GM21529 (cell line): ENCODE measurements around the gene ADCK1.
"Not testable (repeated sequence)": the region's sequence is repeated elsewhere in the genome, so short reads cannot be mapped to it uniquely, and the experiment has no call there.

Experiments used
- ATAC-seq: cut with Tn5 transposase; IDR thresholded peaks from one replicate; pipeline ENCODE4 v1.9.1; 2021; ENCODE audit not compliant: unreplicated experiment

ADCK1 gene

GRCh38 chr14:77864085-77864484, 64.2 kb downstream of the ADCK1 start:
- ATAC-seq = no peak

- no peak for ATAC-seq
Observed at GRCh38 chr14:77864580-77864979, 64.7 kb downstream of the ADCK1 start.

DNA sequence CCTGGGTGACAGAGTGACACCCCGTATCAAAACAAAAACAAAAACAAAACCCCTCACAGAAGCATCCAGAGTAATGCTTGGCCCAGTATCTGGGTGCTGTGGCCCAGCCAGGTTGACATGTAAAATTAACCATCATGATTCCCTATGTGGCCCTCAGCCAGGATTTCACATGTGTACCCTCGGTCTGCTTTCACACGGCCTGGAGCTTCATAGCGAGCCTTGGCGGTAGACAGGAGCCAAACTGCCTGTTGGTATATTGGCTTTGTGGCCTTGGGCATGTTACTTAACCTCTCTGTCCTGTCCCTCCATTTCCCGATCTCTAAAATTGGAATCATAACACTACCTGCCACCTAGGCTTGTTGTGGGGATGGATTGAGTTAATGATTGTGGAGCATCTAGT, 65.5 kb downstream of the ADCK1 start:
- ATAC-seq = no peak

DNA sequence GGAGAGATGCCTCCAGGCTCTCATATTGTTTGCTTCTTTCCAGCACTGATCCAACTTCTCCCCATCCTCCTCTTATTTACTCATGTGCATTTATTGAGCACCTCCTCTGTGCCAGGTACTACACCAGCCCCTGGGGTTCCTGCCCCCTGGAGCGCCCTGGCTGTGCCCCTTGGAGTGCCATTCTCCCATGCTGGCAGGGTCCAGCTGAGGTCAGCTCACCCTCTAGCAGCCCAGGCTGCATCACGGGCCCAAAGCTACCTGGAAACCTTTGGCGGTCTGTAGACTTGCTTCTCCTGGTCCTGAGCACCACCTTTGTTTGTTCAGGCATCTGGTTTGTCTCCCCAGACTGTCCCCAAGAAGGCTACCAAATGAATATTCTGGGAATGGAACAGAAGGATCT, 67.0 kb downstream of the ADCK1 start:
- ATAC-seq = no peak

- ATAC-seq = no peak
Observed at GRCh38 chr14:77867476-77867875, 67.6 kb downstream of the ADCK1 start.

- ATAC-seq = no peak
Observed at GRCh38 chr14:77868552-77869285, 68.8 kb downstream of the ADCK1 start.

GRCh38 chr14:77869340-77869739, 69.4 kb downstream of the ADCK1 start:
- no peak for ATAC-seq

DNA sequence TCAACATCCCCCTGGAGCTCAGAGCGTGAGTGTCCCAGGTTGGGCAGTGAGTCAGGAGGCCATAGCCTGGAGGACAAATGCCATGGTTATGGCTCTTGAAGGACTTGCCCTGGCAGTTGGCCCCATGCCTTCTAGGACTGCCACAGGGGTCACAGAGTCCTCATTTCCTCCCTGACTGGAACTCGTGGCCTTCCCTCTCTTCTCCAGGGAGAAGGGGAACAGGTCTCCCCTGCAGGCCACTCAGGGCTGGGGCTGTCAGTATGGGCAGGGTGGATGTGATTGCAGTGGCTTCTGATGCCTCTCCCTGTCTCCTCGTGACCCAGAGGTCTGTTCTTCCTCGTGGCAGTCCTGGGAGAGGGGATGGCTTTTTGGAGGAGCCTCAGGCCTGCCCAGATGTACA, 70.7 kb downstream of the ADCK1 start:
- ATAC-seq = no peak

GRCh38 chr14:77872152-77872551, 72.2 kb downstream of the ADCK1 start:
- ATAC-seq = no peak

DNA sequence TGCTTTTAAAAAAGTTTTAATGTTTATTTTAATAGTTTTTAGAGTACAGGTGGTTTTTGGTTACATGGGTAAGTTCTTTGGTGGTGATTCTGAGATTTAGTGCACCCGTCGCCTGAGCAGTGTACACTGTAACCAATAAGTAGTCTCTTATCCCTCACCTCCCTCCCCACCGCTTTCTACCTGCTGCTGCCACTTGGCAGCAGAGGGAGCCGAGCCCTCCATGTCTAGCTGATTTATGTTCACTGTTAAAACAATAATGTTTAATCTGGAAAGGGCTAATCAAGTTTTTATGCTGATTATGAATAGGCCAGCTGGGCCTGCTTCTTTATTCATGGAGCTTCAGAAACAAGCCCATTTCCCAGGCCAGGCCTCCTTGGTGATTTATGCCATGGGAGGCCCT, 73.1 kb downstream of the ADCK1 start:
- no peak for ATAC-seq

GRCh38 chr14:77878783-77879182, 78.9 kb downstream of the ADCK1 start:
- no peak for ATAC-seq

DNA sequence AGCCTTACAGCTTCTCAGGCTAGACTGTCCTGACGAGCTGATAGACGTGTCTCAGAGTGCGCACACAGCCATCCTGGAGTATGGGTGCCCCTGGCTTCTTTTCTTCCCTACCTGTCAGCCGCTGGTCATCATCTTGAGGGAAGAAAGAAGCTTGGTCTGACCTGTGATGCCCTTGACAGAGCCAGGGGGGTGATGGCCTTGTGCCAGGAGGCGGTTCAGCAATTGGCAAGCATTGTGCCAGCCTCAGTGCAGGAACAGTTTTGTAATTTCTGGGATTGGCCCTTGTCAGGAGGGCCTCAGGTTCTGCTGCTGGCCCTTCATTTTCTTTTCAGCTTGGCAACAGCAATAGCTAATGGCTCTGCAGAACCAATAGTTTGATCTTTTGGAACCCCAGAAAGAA, 80.1 kb downstream of the ADCK1 start:
- ATAC-seq = no peak

DNA sequence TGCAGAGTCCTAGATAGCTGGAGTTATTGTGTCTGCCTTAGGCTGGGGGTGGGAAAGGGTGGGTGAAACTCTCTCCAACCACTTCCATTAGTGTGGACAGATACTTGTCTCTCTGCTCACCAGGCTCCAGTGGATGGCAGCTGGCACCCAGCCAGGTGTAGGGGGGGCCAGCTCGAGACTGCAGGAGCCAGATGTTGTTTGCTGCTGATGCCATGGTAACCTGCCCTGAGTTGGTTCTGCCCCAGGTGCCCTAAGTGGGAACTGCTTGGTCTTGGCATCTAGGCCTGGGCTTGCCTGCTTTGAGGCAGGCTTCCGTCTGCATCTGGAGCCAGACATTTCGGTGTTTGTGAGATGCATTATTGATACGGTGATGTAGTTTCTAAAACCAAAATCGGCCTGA, 82.2 kb downstream of the ADCK1 start:
- ATAC-seq = no peak

GRCh38 chr14:77882636-77883035, 82.7 kb downstream of the ADCK1 start:
- no peak for ATAC-seq

DNA sequence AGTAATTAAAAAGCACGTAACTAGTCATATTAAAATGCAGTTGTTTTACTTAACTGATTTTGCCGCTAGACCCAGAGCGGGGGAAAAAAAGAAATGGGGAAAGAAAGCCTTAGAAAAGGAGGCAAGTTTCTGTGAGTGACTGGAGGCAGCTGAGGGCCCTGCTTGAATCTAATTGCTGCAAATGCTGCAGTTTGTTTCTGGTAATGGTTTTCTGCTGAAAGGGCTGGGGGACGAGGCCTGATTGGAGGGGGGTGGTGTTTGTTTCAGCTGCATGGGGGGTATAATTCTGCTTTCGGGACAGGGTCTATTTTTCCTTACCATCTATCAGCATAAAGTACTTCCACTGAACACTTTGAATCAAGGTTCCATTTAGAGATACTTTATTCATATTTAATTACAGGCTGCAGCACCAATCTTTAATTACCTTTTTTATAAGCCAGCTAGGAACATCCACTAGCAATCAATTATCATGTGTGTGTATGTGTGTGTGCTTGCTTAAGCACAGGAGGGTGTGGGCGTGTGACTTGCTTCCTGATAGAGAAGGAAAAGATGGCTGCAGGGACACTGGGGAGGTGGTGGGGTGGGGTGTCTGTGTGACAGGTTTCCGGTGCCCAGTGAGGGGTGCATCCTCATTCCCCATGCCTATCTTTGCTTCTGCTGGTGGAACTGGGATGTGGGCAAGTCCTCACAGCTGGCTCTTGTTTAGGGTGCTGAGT, 83.4 kb downstream of the ADCK1 start:
- ATAC-seq = no peak

DNA sequence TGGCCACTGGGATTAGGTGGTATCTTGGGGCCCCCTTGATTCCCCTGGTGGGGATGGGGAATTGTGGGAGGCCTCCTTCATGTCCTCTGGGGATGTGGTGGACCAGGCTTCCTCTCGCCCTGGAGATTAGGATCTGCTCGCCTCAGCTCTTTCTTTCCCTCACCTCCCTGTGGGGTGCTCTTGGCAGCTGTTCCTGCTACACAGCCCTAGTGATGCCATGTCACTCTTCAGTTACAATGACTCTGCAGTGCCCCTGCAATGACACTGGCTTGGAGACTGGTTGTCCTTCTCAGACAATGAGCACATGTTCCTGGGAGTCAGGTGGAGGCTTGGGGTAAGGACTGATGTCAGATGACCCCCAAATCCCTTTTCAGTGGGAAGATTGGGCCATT, 83.9 kb downstream of the ADCK1 start:
- no peak for ATAC-seq

- no peak for ATAC-seq
Observed at GRCh38 chr14:77885367-77885766, 85.5 kb downstream of the ADCK1 start.

GRCh38 chr14:77886010-77886409, 86.1 kb downstream of the ADCK1 start:
- ATAC-seq = no peak

DNA sequence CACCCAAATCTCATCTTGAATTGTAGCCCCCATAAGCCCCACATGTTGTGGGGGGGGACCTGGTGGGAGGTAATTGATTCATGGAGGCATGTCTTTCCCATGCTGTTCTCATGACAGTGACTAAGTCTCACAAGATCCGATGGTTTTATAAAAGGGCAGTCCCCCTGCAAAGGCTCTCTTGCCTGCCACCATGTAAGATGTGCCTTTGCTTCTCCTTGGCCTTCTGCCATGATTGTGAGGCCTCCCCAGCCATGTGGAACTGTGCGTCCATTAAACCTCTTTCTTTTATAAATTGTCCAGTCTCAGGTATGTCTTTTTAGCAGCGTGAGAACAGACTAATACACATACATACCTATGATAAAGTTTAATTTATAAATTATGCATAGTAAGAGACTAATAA, 89.0 kb downstream of the ADCK1 start:
- ATAC-seq = not testable (repeated sequence)

- ATAC-seq = no peak
Observed at GRCh38 chr14:77889971-77890442, 90.1 kb downstream of the ADCK1 start.

GRCh38 chr14:77890873-77891272, 91.0 kb downstream of the ADCK1 start:
- no peak for ATAC-seq

- no peak for ATAC-seq
Observed at GRCh38 chr14:77892381-77892871, 92.5 kb downstream of the ADCK1 start.
